ENCODE data around the gene TST. TPM values are rescaled to one million over a fixed set of nuclear protein-coding genes. Genes with fewer than 3 reads are reported as not detected.

TST gene
- total RNA-seq, 1 donor from 2014 or later, result 7.2 TPM

DNA sequence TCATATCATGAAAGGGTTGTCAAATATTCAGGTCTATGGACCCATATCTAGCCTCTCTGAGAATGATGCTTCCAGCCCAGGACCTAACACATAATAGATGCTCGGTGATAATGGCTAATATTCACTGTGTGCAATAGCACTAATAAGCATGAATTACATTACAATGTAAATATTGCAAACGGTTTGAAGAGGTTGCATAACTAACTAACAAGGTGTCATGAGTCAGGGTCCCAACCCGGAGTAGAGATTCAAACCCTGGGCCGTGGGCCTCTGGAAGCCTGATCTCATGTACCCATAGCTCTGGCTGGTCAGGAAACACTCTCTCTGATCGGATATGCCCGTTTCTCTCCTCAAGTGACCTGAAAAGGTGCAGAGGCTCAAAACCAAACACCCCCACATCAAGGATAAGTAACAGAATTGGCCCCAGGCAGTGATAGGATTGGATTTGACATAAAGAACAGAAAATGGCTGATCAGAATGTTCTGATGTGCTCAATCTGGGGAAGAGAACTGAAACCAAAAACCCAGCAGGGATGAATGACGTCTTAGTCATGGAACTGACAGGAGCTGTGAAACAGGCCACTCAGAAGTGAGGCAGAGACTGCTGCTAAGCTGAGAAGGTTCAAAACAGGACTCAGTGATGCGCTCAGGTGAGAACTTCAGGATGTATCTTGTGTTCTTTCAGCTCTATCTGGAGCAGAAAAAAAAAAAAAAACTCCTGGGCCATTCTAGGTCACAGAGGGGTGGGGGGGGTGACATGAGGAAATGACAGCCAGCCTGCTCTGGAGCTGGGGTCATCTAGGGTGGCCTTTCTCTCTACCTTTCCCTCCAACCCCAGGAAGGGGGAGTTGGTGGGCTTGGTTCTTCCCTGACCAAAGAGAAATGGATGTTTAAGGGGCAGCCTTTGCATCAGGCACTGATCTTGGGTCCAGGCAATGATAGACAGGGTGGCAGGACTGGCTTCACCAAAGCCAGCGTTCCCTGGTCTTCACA lies 25.7 kb upstream of the TST start:
- Mint-ChIP-seq H3K27ac (peak overlapping the region; percentile 9), H3K27me3 (peaks cover 12% of the 10 kb centered on the region), H3K36me3 (ENCODE audit: low read depth) (no peaks in the 10 kb centered on the region), H3K4me1 (peaks cover 12% of the 10 kb centered on the region), H3K9me3 (no peaks in the 10 kb centered on the region), H3K4me3 (no peak overlapping the region)
- peak; percentile 40 for ATAC-seq (ENCODE audit: low read depth)
- POLR2A ChIA-PET, result interaction anchor here (0.6 kb wide), 1 partner anchor 55 kb away, joined by 7 read pairs; no protein-coding TSS in a partner anchor
- CTCF ChIA-PET, result interaction anchor here (0.7 to 3.5 kb wide), 9 partner anchors 15 to 417 kb away, joined by 3 to 30 read pairs (median 4); partner anchors contain the start of genes MPST and TST
- DNase-seq, result no peak
- intact Hi-C loops (cut with micrococcal nuclease), result loop anchor here (1.0 to 2.0 kb wide), 5 partner anchors 68 to 498 kb away; no protein-coding TSS in a partner anchor
- TF ChIP-seq, protein P1, sequence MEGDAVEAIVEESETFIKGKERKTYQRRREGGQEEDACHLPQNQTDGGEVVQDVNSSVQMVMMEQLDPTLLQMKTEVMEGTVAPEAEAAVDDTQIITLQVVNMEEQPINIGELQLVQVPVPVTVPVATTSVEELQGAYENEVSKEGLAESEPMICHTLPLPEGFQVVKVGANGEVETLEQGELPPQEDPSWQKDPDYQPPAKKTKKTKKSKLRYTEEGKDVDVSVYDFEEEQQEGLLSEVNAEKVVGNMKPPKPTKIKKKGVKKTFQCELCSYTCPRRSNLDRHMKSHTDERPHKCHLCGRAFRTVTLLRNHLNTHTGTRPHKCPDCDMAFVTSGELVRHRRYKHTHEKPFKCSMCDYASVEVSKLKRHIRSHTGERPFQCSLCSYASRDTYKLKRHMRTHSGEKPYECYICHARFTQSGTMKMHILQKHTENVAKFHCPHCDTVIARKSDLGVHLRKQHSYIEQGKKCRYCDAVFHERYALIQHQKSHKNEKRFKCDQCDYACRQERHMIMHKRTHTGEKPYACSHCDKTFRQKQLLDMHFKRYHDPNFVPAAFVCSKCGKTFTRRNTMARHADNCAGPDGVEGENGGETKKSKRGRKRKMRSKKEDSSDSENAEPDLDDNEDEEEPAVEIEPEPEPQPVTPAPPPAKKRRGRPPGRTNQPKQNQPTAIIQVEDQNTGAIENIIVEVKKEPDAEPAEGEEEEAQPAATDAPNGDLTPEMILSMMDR (IDR thresholded peaks at IDR 0.05), result no peak

- peak; percentile 52 for DNase-seq
- CTCF ChIA-PET, result interaction anchor here (0.9 to 3.5 kb wide), 12 partner anchors 14 to 516 kb away, joined by 3 to 30 read pairs (median 4); partner anchors contain the start of genes MPST and TST
- H3K27ac Mint-ChIP-seq, result no peak overlapping the region
These were observed 24.7 kb upstream of the TST start for GRCh38 chr22:37043828-37044538.

DNA sequence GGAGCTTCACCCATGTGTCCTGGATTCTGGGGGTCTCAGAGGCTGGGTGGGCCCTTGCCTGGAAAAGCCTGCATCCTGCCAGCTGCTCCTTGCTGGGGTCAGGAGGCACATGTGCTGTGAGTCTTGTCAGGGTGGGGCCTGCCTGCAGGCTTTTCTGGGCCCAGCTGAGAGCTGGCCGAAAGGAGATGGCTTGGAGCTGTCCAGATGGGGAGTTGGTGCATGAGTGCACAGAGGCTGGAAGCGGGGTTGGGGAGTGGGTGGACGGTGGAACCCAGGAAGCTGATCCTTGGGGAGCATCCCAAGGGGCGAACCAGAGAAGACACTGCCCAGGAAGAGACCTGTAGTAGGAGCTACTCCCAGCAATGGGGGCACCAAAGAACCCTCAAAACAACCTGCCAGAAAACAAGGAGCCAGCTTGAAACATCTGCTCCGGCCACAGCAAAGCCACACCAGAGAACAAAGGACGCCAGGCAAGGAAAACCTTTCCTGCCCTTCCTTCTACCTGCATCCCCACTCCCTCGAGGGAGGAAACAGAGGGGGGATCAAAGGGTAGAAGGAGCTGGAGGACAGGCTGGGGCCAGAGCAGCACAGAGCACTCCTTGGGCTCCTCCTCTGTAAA lies 24.1 kb upstream of the TST start:
- DNase-seq (no peak), ATAC-seq (ENCODE audit: low read depth) (no peak)
- Mint-ChIP-seq H3K4me3 (no peak overlapping the region), H3K4me1 (peaks cover 12% of the 10 kb centered on the region), H3K36me3 (ENCODE audit: low read depth) (no peaks in the 10 kb centered on the region), H3K9me3 (no peaks in the 10 kb centered on the region), H3K27me3 (peaks cover 14% of the 10 kb centered on the region), H3K27ac (no peak overlapping the region)
- TF ChIP-seq, protein P1 (IDR thresholded peaks at IDR 0.05), result no peak
- POLR2A ChIA-PET, result no interaction called here
- CTCF ChIA-PET, result interaction anchor here (1.1 to 3.5 kb wide), 9 partner anchors 14 to 515 kb away, joined by 3 to 30 read pairs (median 5); no protein-coding TSS in a partner anchor
- intact Hi-C loops (cut with micrococcal nuclease), result no loop called here

More at GRCh38 chr22:37043828-37044538, 24.7 kb upstream of the TST start:
- ATAC-seq (ENCODE audit: low read depth), result peak; percentile 97
- intact Hi-C loops (cut with micrococcal nuclease), result loop anchor here (1.0 to 2.0 kb wide), 5 partner anchors 67 to 497 kb away; no protein-coding TSS in a partner anchor
- Mint-ChIP-seq H3K27me3 (peaks cover 14% of the 10 kb centered on the region), H3K4me3 (no peak overlapping the region), H3K36me3 (ENCODE audit: low read depth) (no peaks in the 10 kb centered on the region), H3K9me3 (no peaks in the 10 kb centered on the region), H3K4me1 (peaks cover 12% of the 10 kb centered on the region)
- TF ChIP-seq, protein P1 (IDR thresholded peaks at IDR 0.05), result peak; percentile 41
- POLR2A ChIA-PET, result no interaction called here

GRCh38 chr22:37039466-37039865 lies 20.2 kb upstream of the TST start:
- H3K9me3 Mint-ChIP-seq, result no peaks in the 10 kb centered on the region

More at GRCh38 chr22:37039466-37039865, 20.2 kb upstream of the TST start:
- ATAC-seq (ENCODE audit: low read depth) (no peak), DNase-seq (no peak)
- POLR2A ChIA-PET, result no interaction called here
- Mint-ChIP-seq H3K36me3 (ENCODE audit: low read depth) (no peaks in the 10 kb centered on the region), H3K4me1 (no peaks in the 10 kb centered on the region), H3K27ac (no peak overlapping the region), H3K27me3 (peaks cover 37% of the 10 kb centered on the region), H3K4me3 (no peak overlapping the region)
- CTCF ChIA-PET, result no interaction called here
- intact Hi-C loops (cut with micrococcal nuclease), result no loop called here
- TF ChIP-seq, protein P1 (IDR thresholded peaks at IDR 0.05), result no peak
